HepG2 (cell line): Measurements from ENCODE around the gene SLC2A13. TPM values are rescaled to one million over a fixed set of nuclear protein-coding genes. Genes with fewer than 3 reads are reported as not detected.

ENCODE experiments used
- ATAC-seq: fragments of 200-7000 bp; cut with Tn5 transposase; 3 replicates; pipeline ENCODE4 v1.9.1; 2020; ENCODE audit warnings: mild to moderate bottlenecking, moderate library complexity
- BruUV-seq: library from RNA; stranded (reverse); fragments of 400-500 nt; replicated peaks from 2 replicates; lab custom pipeline; 2021; lab: Mats Ljungman, UMichigan
- CTCF ChIA-PET: fragments of 300-600 bp; formaldehyde crosslinking; extraction: SDS; loops from one replicate; lab custom pipeline; 2021; ENCODE audit warnings: low total read pairs, inconsistent platforms, low intra/inter-chr PET ratio; lab: Yijun Ruan, JAX
- POLR2A ChIA-PET: fragments of 350-600 bp; sonication (Branson Sonifier 250); formaldehyde crosslinking; loops from one replicate; lab custom pipeline; 2020; ENCODE audit warnings: antibody characterized with exemption, inconsistent platforms; lab: Yijun Ruan, JAX
- DNase-seq: peaks from one replicate; pipeline ENCODE4 v3.0.0-alpha.2; 2015; ENCODE audit warnings: low spot score
- FAIRE-seq: peaks from 3 replicates; lab custom pipeline; 2011; peaks lifted over from hg19 to GRCh38; lab: Jason Lieb, UNC
- H2AFZ ChIP-seq: one replicate; pipeline ENCODE4 v1.6.1; 2011; ENCODE audit warnings: low read length, inconsistent platforms
- H3K27ac ChIP-seq: fragments of 300-600 bp; 3 replicates; pipeline ENCODE4 v1.8.0; 2011; ENCODE audit warnings: mixed run types, mild to moderate bottlenecking, mixed read lengths, low read length, inconsistent platforms; ENCODE audit not compliant: insufficient read depth; ENCODE audit errors: extremely low read length
- H3K27me3 ChIP-seq, 2 experiments: fragments of 200-600 bp in 1 of 2; 2 replicates in 1 of 2; 3 replicates in 1 of 2; pipeline versions ENCODE4 v1.6.0 to v1.8.0; 2011; ENCODE audit warnings: low read length in 2 of 2, mild to moderate bottlenecking in 2 of 2, moderate library complexity in 2 of 2, inconsistent platforms in 1 of 2; ENCODE audit not compliant: insufficient read depth in 2 of 2, control insufficient read depth in 1 of 2
- H3K36me3 ChIP-seq, 2 experiments: fragments of 200-600 bp in 1 of 2; replicated peaks in 1 of 2; 2 replicates in 1 of 2; 3 replicates in 1 of 2; pipeline versions ENCODE4 v1.5.1 to v1.8.0; 2011; ENCODE audit warnings: low read length in 2 of 2, inconsistent platforms in 1 of 2; ENCODE audit not compliant: insufficient read depth in 2 of 2, control insufficient read depth in 1 of 2
- H3K4me1 ChIP-seq: 2 replicates; pipeline ENCODE4 v1.5.1; 2012; ENCODE audit warnings: low read length, inconsistent platforms; ENCODE audit not compliant: insufficient read depth
- H3K4me2 ChIP-seq: 2 replicates; pipeline ENCODE4 v1.6.0; 2011; ENCODE audit warnings: low read depth, low read length, inconsistent platforms
- H3K4me3 ChIP-seq, 3 experiments: fragments of 200-600 bp in 1 of 3; sonication (generic), shearing (Covaris generic) in 1 of 3; replicated peaks in 1 of 3; 2 replicates each; pipeline ENCODE4 v1.5.1; 2011 to 2016; ENCODE audit warnings: low read length in 3 of 3, inconsistent platforms in 2 of 3, low read depth in 2 of 3, mild to moderate bottlenecking in 2 of 3, control low read depth in 1 of 3, mixed read lengths in 1 of 3; ENCODE audit not compliant: insufficient read depth in 1 of 3
- H3K79me2 ChIP-seq: one replicate; pipeline ENCODE4 v1.6.1; 2011; ENCODE audit warnings: low read length, inconsistent platforms; ENCODE audit not compliant: insufficient read depth
- H3K9ac ChIP-seq: 2 replicates; pipeline ENCODE4 v1.6.0; 2011; ENCODE audit warnings: mild to moderate bottlenecking, low read depth, low read length, inconsistent platforms; ENCODE audit not compliant: insufficient read depth
- H3K9me3 ChIP-seq: 2 replicates; pipeline ENCODE4 v1.5.1; 2012; ENCODE audit warnings: mild to moderate bottlenecking, low read length
- H4K20me1 ChIP-seq: 2 replicates; pipeline ENCODE4 v1.6.0; 2011; ENCODE audit warnings: inconsistent platforms, mild to moderate bottlenecking, low read length, moderate library complexity; ENCODE audit not compliant: insufficient read depth
- ARNT2 ChIP-seq: sonication (generic); formaldehyde crosslinking; IDR thresholded peaks from 2 replicates; pipeline ENCODE4 v1.8.0; 2022; ENCODE audit warnings: mild to moderate bottlenecking, low read depth, missing genetic modification reagents, moderate library complexity
- HHEX ChIP-seq: IDR thresholded peaks from 2 replicates; pipeline ENCODE4 v1.6.1; 2016; ENCODE audit warnings: control low read depth
- MIER2 ChIP-seq: IDR thresholded peaks from 2 replicates; pipeline ENCODE4 v1.6.1; 2016; ENCODE audit warnings: missing biosample characterization, missing genetic modification reagents
- MIXL1 ChIP-seq: IDR thresholded peaks from 2 replicates; pipeline ENCODE4 v1.6.1; 2016
- PRDM4 ChIP-seq: sonication (generic); formaldehyde crosslinking; IDR thresholded peaks from 2 replicates; pipeline ENCODE4 v1.9.0; 2021; ENCODE audit warnings: missing genetic modification reagents, borderline replicate concordance
- STAT5B ChIP-seq: sonication (generic); formaldehyde crosslinking; IDR thresholded peaks from 2 replicates; pipeline ENCODE4 v1.4.0; 2020; ENCODE audit warnings: missing genetic modification reagents
- TEAD3 ChIP-seq: optimal IDR thresholded peaks from 2 replicates; pipeline ENCODE3; 2016; ENCODE audit warnings: borderline replicate concordance
- ZBTB34 ChIP-seq: sonication (generic); formaldehyde crosslinking; IDR thresholded peaks from 2 replicates; pipeline ENCODE4 v1.8.0; 2022; ENCODE audit warnings: mild to moderate bottlenecking, missing genetic modification reagents
- ZC3H13 ChIP-seq: sonication (generic); formaldehyde crosslinking; IDR thresholded peaks from 2 replicates; pipeline ENCODE4 v1.8.1; 2023; ENCODE audit warnings: mild to moderate bottlenecking, missing genetic modification reagents, moderate library complexity
- ZNF770 ChIP-seq: sonication (generic); formaldehyde crosslinking; IDR thresholded peaks from 2 replicates; pipeline ENCODE4 v1.5.0; 2020; ENCODE audit warnings: mild to moderate bottlenecking, missing genetic modification reagents
- WGBS: methylation state at CpG from one replicate; pipeline ENCODE4 v1.1.6; 2017; ENCODE audit warnings: low lambda C conversion rate; 5-methylcytosine and 5-hydroxymethylcytosine counted together
- in situ Hi-C: cut with HindIII; loops from 2 replicates; pipeline ENCODE4 v1.10.0; 2017; ENCODE audit warnings: low pct_unique_long_range_greater_than_20kb; ENCODE audit not compliant: extremely low pct_ligation_motif_present
- intact Hi-C: fragments of 100-400 bp; cut with micrococcal nuclease; formaldehyde crosslinking; loops from one replicate; pipeline ENCODE4 v1.10.0; 2022; ENCODE audit not compliant: unreplicated experiment
- polyA plus RNA-seq, 8 experiments: library from polyadenylated mRNA; depleted of rRNA in 3 of 8; stranded (reverse) in 7 of 8; unstranded in 1 of 8; fragments of >200 nt; fragmentation: Illumina TruSeq in 4 of 8; extraction: Trizol in 4 of 8; gene quantifications; 2 replicates each; pipeline versions ENCODE4 v1.2.1 to v1.2.3, GENCODE V29; 2011 to 2016; ENCODE audit warnings: low read depth in 4 of 8, missing spikeins in 1 of 8, mixed read lengths in 1 of 8; ENCODE audit not compliant: insufficient read depth in 1 of 8
- total RNA-seq, 5 experiments: library from RNA; depleted of rRNA; stranded (reverse); fragments of >200 nt; fragmentation: Illumina TruSeq; extraction: Trizol; gene quantifications; 2 replicates each; pipeline ENCODE4 v1.2.3, GENCODE V29; 2016; ENCODE audit warnings: low read depth in 1 of 5

Gene SLC2A13
- total and polyA plus RNA-seq, 2 of the 13 experiments (the other 11 are each of a cell fraction or from before 2014, with no cell fraction given) = 5.5 to 6.0 TPM

- in situ Hi-C loops = no loop called here
- Histone ChIP-seq H3K4me3 (no peak overlapping the region), H2AFZ (no peak overlapping the region), H3K36me3 (no peaks in the 10 kb centered on the region), H3K27ac (no peak overlapping the region), H3K4me1 (no peaks in the 10 kb centered on the region), H3K4me2 (no peak overlapping the region), H3K27me3 (no peaks in the 10 kb centered on the region), H4K20me1 (no peaks in the 10 kb centered on the region), H3K9me3 (peaks cover 16% of the 10 kb centered on the region; the same call in 1 of the 2 replicates), H3K79me2 (no peaks in the 10 kb centered on the region), H3K9ac (no peak overlapping the region)
- intact Hi-C loops = no loop called here
- TF ChIP-seq MIER2 (no peak), STAT5B (CRISPR knock-in tag) (no peak), HHEX (CRISPR knock-in tag) (no peak), ZC3H13 (CRISPR knock-in tag) (no peak), ZNF770 (no peak), PRDM4 (no peak), MIXL1 (no peak), TEAD3 (no peak), ARNT2 (CRISPR knock-in tag) (no peak), ZBTB34 (no peak)
- ChIA-PET CTCF (no interaction called here), POLR2A (no interaction called here)
- no peak for ATAC-seq
- 70% methylated on average over 2 of the region's 2 CpGs for WGBS
- no peak for FAIRE-seq
- BruUV-seq = no TSS peak
- DNase-seq = no peak
These were observed 27.6 kb downstream of the SLC2A13 start for GRCh38 chr12:40078266-40078665.
